Nephron progenitor cell (in vitro differentiated cells): ENCODE data around the gene UBE2J2.

Experiments
- DNase-seq: peaks from one replicate; pipeline ENCODE4 v3.0.0; 2021
- H3K27ac Mint-ChIP-seq: 2 replicates; pipeline ENCODE4 v1.8.0; 2021; ENCODE audit warnings: mild to moderate bottlenecking, moderate library complexity, mixed read lengths
- H3K27me3 Mint-ChIP-seq: 2 replicates; pipeline ENCODE4 v1.8.0; 2021; ENCODE audit warnings: mild to moderate bottlenecking, low read depth, mixed read lengths; ENCODE audit not compliant: poor library complexity
- H3K36me3 Mint-ChIP-seq: 2 replicates; pipeline ENCODE4 v1.8.0; 2021; ENCODE audit warnings: low read depth, mixed read lengths
- H3K4me1 Mint-ChIP-seq: 2 replicates; pipeline ENCODE4 v1.8.0; 2021; ENCODE audit warnings: mixed read lengths
- H3K4me3 Mint-ChIP-seq: 2 replicates; pipeline ENCODE4 v1.8.0; 2021; ENCODE audit warnings: mild to moderate bottlenecking, moderate library complexity, mixed read lengths
- H3K9me3 Mint-ChIP-seq: 2 replicates; pipeline ENCODE4 v1.8.0; 2021; ENCODE audit warnings: mild to moderate bottlenecking, moderate library complexity, mixed read lengths
- TF ChIP-seq, protein P1 (sequence below): fragments of 200-600 bp; sonication (generic); IDR thresholded peaks from 2 replicates; pipeline ENCODE4 v1.5.0; 2021; ENCODE audit warnings: antibody characterized with exemption

Gene UBE2J2

GRCh38 chr1:1293263-1294249, 19.9 kb upstream of the UBE2J2 start:
- Mint-ChIP-seq H3K9me3 (no peaks in the 10 kb centered on the region), H3K36me3 (no peaks in the 10 kb centered on the region), H3K27ac (no peak overlapping the region), H3K4me1 (peaks cover 5% of the 10 kb centered on the region), H3K4me3 (no peak overlapping the region), H3K27me3 (no peaks in the 10 kb centered on the region)
- TF ChIP-seq, protein P1, sequence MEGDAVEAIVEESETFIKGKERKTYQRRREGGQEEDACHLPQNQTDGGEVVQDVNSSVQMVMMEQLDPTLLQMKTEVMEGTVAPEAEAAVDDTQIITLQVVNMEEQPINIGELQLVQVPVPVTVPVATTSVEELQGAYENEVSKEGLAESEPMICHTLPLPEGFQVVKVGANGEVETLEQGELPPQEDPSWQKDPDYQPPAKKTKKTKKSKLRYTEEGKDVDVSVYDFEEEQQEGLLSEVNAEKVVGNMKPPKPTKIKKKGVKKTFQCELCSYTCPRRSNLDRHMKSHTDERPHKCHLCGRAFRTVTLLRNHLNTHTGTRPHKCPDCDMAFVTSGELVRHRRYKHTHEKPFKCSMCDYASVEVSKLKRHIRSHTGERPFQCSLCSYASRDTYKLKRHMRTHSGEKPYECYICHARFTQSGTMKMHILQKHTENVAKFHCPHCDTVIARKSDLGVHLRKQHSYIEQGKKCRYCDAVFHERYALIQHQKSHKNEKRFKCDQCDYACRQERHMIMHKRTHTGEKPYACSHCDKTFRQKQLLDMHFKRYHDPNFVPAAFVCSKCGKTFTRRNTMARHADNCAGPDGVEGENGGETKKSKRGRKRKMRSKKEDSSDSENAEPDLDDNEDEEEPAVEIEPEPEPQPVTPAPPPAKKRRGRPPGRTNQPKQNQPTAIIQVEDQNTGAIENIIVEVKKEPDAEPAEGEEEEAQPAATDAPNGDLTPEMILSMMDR = no peak
- no peak for DNase-seq

- TF ChIP-seq, protein P1 = no peak
- no peaks in the 10 kb centered on the region for H3K9me3 Mint-ChIP-seq
- no peak for DNase-seq
- H3K27me3 Mint-ChIP-seq = peaks cover 3% of the 10 kb centered on the region
- H3K36me3 Mint-ChIP-seq = no peaks in the 10 kb centered on the region
- H3K4me1 Mint-ChIP-seq = peaks cover 5% of the 10 kb centered on the region
- H3K4me3 Mint-ChIP-seq = no peak overlapping the region
- H3K27ac Mint-ChIP-seq = no peak overlapping the region
Observed at GRCh38 chr1:1292851-1293250, 19.2 kb upstream of the UBE2J2 start.

GRCh38 chr1:1292442-1292779, 18.8 kb upstream of the UBE2J2 start:
- H3K27ac Mint-ChIP-seq = no peak overlapping the region
- H3K36me3 Mint-ChIP-seq = no peaks in the 10 kb centered on the region
- peaks cover 3% of the 10 kb centered on the region for H3K27me3 Mint-ChIP-seq
- no peaks in the 10 kb centered on the region for H3K9me3 Mint-ChIP-seq
- TF ChIP-seq, protein P1 = no peak
- peaks cover 5% of the 10 kb centered on the region for H3K4me1 Mint-ChIP-seq
- H3K4me3 Mint-ChIP-seq = no peak overlapping the region
- no peak for DNase-seq

GRCh38 chr1:1291548-1292441, 18.1 kb upstream of the UBE2J2 start:
- Mint-ChIP-seq H3K9me3 (no peaks in the 10 kb centered on the region), H3K27me3 (peaks cover 3% of the 10 kb centered on the region), H3K27ac (no peak overlapping the region), H3K4me3 (no peak overlapping the region), H3K36me3 (no peaks in the 10 kb centered on the region), H3K4me1 (peaks cover 5% of the 10 kb centered on the region)
- peak; percentile 76 for DNase-seq
- TF ChIP-seq, protein P1 = peak; percentile 59

- H3K27me3 Mint-ChIP-seq = peaks cover 3% of the 10 kb centered on the region
- no peak overlapping the region for H3K27ac Mint-ChIP-seq
- TF ChIP-seq, protein P1 = no peak
- no peaks in the 10 kb centered on the region for H3K36me3 Mint-ChIP-seq
- no peak overlapping the region for H3K4me3 Mint-ChIP-seq
- peaks cover 5% of the 10 kb centered on the region for H3K4me1 Mint-ChIP-seq
- H3K9me3 Mint-ChIP-seq = no peaks in the 10 kb centered on the region
- DNase-seq = no peak
Observed at GRCh38 chr1:1291023-1291528, 17.4 kb upstream of the UBE2J2 start.
